ENCODE measurements around the gene RELT. TPM values are rescaled to one million over a fixed set of nuclear protein-coding genes. Genes with fewer than 3 reads are reported as not detected.

RELT gene
- total RNA-seq, 1 experiment from 2014 or later, result 13.8 TPM

GRCh38 chr11:73348838-73349237 lies 27.4 kb upstream of the RELT start:
- ChIA-PET RAD21 (ENCODE audit: low non-redundant PET in 1 of 2, low total read pairs in 2 of 2, uncharacterized antibody in 2 of 2, unreplicated experiment in 2 of 2) (no interaction called here), CTCF (interaction anchor here (1.2 to 4.2 kb wide), 3 partner anchors 13 to 312 kb away, joined by 4 to 48 read pairs (median 43); no protein-coding TSS in a partner anchor), POLR2A (no interaction called here)
- Histone ChIP-seq H3K9me3 (ENCODE audit: control insufficient read depth in 1 of 2, insufficient read depth in 1 of 2, low read depth in 1 of 2, low read length in 2 of 2) (no peaks in the 10 kb centered on the region), H3K27me3 (ENCODE audit: insufficient read depth, low read length) (no peaks in the 10 kb centered on the region), H3K4me3 (replicated peaks in 1 of 2; ENCODE audit: low read depth in 1 of 2, low read length in 2 of 2) (no peak overlapping the region), H3K79me2 (ENCODE audit: insufficient read depth, low read length) (no peaks in the 10 kb centered on the region), H3K4me1 (ENCODE audit: control insufficient read depth in 1 of 2, insufficient read depth in 2 of 2, low read length in 2 of 2) (no peaks in the 10 kb centered on the region), H2AFZ (ENCODE audit: low read depth, low read length, poor library complexity, severe bottlenecking) (no peak overlapping the region), H4K20me1 (ENCODE audit: insufficient read depth) (no peaks in the 10 kb centered on the region), H3K4me2 (ENCODE audit: low read length) (no peak overlapping the region), H3K36me3 (ENCODE audit: control insufficient read depth in 1 of 2, insufficient read depth in 2 of 2, low read length in 2 of 2) (no peaks in the 10 kb centered on the region), H3K9ac (ENCODE audit: low read length) (no peak overlapping the region), H3K27ac (ENCODE audit: low read depth, low read length) (no peak overlapping the region), H3K9me2 (ENCODE audit: insufficient read depth) (no peaks in the 10 kb centered on the region)
- intact Hi-C loops (cut with micrococcal nuclease), result no loop called here
- BruUV-seq (replicated peaks), result no TSS peak
- ATAC-seq (no peak), DNase-seq (ENCODE audit: low read depth, low spot score) (no peak)
- no peak for TF ChIP-seq POLR2A (IDR thresholded peaks at IDR 0.05; ENCODE audit: borderline replicate concordance, extremely low read depth, insufficient read depth, insufficient read length)
- TF ChIP-seq FOSL1 (IDR thresholded peaks at IDR 0.05; ENCODE audit: low read depth), result no peak
- TF ChIP-seq RAD21 (IDR thresholded peaks at IDR 0.05; ENCODE audit: low read depth), result no peak
- no peak for TF ChIP-seq ATF3 (IDR thresholded peaks at IDR 0.05)
- no peak for TF ChIP-seq SP1 (IDR thresholded peaks at IDR 0.05; ENCODE audit: low read depth)
- TF ChIP-seq CEBPB (IDR thresholded peaks at IDR 0.05; ENCODE audit: low read depth), result no peak
- TF ChIP-seq ZNF274 (IDR thresholded peaks at IDR 0.05; ENCODE audit: low read depth, low read length), result no peak
- no peak for TF ChIP-seq REST (IDR thresholded peaks at IDR 0.05; ENCODE audit: low read depth)
- TF ChIP-seq SRF (IDR thresholded peaks at IDR 0.05; ENCODE audit: low read depth), result no peak
- TF ChIP-seq ZBTB33 (IDR thresholded peaks at IDR 0.05; ENCODE audit: extremely low read depth, insufficient replicate concordance, low read length), result no peak
- no peak for TF ChIP-seq ELF1 (IDR thresholded peaks at IDR 0.05; ENCODE audit: borderline replicate concordance, low read depth)
- no peak for TF ChIP-seq EZH2phosphoT487 (IDR thresholded peaks at IDR 0.05; ENCODE audit: borderline replicate concordance)
- no peak for TF ChIP-seq EGR1 (IDR thresholded peaks at IDR 0.05; ENCODE audit: low read depth)
- no peak for TF ChIP-seq JUND (IDR thresholded peaks at IDR 0.05)
- no peak for TF ChIP-seq EZH2 (IDR thresholded peaks at IDR 0.05)
- TF ChIP-seq POLR2AphosphoS5 (IDR thresholded peaks at IDR 0.05; ENCODE audit: low read depth, low read length), result no peak
